Hematopoietic multipotent progenitor cell treated with erythropoietin and hydrocortisone succinate and interleukin-3 and kit ligand, for 6 days (in vitro differentiated cells): ENCODE results near the gene CYP2C9.
A peak's percentile ranks its signal among the peaks of the same experiment; 100 is the strongest.
"Not testable (repeated sequence)": the region's sequence is repeated elsewhere in the genome, so short reads cannot be mapped to it uniquely, and the experiment has no call there.

Experiments used
- DNase-seq: peaks from one replicate; pipeline ENCODE4 v3.0.0-alpha.2; 2015

Gene CYP2C9

GRCh38 chr10:94938383-94938782 is at the start of gene CYP2C9:
CYP2C9 (plus strand) TSS chr10:94938658; CDS start chr10:94938683, 25 bp downstream.
- no peak for DNase-seq

- DNase-seq = no peak
Observed at GRCh38 chr10:94889123-94889522, 49.3 kb upstream of the CYP2C9 start.

- no peak for DNase-seq
Observed at GRCh38 chr10:94890264-94891022, 48.0 kb upstream of the CYP2C9 start.

DNA sequence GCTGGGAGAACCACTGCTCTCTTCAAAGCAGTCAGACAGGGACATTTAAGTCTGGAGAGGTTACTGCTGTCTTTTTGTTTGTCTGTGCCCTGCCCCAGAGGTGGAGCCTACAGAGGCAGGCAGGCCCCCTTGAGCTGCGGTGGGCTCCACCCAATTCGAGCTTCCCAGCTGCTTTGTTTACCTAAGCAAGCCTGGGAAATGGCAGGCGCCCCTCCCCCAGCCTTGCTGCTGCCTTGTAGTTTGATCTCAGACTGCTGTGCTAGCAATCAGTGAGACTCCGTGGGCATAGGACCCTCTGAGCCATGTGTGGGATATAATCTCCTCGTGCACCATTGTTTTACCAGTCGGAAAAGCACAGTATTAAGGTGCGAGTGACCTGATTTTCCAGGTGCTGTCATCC is 40.0 kb upstream of the CYP2C9 start:
- DNase-seq = not testable (repeated sequence)

- DNase-seq = no peak
Observed at GRCh38 chr10:94902080-94902479, 36.4 kb upstream of the CYP2C9 start.

DNA sequence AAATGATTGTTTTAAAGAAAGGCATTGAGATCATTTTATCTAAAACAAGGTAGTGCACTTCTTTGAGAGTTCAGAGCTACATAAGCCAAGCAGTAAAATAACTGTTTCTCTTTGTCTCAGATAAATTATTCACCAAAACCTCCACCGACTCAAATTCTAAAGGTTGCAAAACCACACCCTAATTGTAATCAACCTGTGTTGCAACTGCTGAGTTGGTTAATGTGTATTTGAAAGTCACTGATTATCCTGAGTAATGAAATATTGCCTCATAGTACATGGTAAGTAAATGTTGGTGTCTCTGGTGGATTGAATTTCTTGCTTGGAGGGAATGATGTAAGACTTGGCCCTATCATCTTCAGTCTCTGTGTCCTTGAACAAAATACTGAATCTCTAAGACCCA is 35.9 kb upstream of the CYP2C9 start:
- peak; percentile 5 for DNase-seq

DNA sequence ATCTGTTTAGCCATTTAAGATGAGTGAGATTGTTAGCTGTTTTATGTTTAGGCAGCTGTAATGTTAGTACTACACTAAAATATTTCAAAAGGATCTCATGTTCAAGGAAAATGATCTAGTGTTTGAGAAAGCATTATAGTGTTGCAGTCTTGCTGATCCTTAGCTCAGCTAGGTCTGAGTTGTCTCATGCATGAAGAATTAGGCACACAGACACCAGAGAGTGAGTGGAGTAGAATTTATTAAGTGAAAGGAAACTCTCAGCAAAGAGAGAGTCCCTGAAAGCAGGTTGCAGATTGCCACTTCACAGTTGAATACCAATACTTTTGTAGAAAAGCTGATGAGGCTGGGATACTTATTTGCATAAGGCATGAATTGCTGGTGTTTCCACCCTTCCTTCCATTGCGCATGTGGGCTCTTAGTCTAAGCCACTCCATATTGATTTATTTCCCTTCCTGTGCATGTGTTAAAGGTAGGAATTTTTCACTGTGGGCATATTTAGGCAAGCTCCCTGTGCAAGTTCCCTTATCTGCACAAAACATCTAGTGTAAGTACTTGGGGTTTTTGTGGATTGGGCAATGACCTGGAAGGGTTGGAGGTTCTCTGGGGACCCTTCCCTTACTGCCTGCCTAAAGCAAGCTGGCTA is 33.8 kb upstream of the CYP2C9 start:
- DNase-seq = not testable (repeated sequence)

- DNase-seq = no peak
Observed at GRCh38 chr10:94916423-94916822, 22.0 kb upstream of the CYP2C9 start.

DNA sequence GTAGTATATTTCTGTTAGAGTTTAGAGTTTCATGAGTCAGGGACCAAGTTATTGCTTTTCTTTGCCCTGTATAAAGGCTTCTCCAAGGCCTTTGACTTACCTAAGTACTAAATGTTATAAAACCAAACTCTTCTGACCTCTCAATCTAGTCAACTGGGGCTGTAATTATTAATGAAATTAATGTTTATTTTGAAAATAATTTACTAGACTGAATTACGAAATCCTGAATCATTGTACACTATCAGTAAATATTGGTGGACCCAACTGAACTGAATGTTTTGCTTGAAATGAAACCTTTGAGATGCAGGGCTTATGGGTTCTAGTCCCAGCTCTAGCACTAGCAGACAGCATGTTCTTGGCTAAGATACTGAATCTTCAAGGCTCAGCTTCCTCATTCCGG is 1.7 kb upstream of the CYP2C9 start:
- DNase-seq = no peak

- DNase-seq = not testable (repeated sequence)
Observed at GRCh38 chr10:94943432-94944103, 5.1 kb downstream of the CYP2C9 start.

DNA sequence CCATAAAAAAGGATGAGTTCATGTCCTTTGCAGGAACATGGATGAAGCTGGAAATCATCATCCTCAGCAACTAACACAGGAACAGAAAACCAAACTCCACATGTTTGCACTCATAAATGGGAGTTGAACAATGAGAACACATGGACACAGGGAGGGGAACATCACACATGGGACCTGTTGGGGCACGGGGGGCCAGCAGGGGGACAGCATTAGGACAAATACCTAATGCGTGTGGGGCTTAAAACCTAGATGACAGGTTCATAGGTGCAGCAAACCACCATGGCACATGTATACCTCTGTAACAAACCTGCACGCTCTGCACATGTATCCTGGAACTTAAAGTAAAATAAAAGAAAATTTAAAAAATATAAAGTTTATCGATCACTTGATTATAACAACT is 7.7 kb downstream of the CYP2C9 start:
- DNase-seq = not testable (repeated sequence)

DNA sequence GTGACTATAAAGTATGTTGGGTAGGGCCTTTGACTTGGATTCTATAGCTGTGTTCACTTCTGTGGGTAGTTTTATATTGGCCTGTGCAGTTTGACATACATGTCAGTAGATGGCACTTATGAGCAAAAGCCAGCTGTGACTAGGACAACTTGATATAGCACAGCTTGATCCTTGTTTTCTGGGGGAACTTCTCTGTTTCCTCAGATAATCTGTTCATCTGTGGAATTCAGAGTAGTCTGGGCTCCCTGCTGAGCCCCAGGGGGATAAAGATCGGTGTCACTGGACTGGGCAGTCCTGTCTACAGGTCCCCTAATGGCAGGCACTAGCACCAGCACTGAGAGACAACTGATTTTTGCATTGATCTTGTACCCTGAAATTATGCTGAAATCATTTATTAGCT is 25.4 kb downstream of the CYP2C9 start:
- DNase-seq = peak; percentile 61

DNA sequence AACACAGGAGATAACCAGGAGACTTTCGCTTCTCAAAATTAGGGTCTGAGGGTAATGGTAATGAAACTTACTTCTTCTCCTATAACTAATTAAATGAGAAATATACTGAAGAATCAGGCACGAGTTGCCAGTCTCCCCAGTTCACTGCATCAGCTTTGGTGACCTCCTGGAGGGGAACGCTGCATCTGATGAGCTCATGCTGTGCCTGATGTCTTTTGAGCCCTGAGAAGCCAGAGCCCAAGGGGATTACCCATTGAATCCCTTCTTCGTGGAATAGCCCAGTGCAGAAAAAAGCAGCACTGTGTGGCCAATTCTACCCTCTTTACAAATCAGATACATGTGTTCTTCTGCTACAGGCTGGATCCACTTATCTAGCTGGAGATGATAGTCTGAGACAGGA is 45.1 kb downstream of the CYP2C9 start:
- DNase-seq = no peak

DNA sequence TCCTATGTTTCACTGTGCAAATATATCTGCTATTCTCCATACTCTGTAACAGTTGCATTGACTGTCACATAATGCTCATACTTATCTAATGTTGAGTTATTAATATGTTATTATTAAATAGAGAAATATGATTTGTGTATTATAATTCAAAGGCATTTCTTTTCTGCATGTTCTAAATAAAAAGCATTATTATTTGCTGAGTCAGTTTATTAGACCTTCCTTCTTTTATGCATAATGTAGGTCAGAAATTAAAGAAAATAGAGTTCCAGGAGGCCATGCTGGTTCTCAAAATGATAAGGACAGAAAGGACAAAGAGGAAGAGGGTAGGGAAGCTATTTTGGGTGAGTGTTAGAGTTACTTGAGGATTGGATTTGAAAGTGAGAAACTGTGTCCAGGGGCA is 50.7 kb downstream of the CYP2C9 start:
- DNase-seq = no peak

- no peak for DNase-seq
Observed at GRCh38 chr10:94991243-94991888, 52.9 kb downstream of the CYP2C9 start.

GRCh38 chr10:94992811-94993210 is 54.4 kb downstream of the CYP2C9 start:
- no peak for DNase-seq

DNA sequence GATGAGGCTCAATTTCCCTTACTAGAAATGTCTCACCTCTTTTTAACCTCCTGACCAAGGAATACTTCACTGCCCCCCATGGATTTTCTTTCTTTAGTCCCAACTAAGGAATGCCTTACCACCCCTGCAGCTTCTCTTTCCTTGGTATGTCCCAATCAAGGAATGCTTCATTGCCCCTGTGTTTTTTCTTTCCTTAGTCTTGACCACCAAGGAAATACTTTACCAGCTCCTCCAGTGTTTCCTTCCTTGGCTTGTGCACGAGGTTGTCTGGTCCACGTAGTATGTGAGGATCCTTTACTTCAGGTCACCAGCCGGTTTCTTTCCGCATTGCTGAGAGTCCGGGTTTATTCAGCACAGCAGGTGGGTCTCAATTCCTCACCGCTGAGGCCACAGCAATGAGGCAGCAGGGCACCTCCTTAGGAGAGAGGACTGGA is 59.3 kb downstream of the CYP2C9 start:
- DNase-seq = no peak

DNA sequence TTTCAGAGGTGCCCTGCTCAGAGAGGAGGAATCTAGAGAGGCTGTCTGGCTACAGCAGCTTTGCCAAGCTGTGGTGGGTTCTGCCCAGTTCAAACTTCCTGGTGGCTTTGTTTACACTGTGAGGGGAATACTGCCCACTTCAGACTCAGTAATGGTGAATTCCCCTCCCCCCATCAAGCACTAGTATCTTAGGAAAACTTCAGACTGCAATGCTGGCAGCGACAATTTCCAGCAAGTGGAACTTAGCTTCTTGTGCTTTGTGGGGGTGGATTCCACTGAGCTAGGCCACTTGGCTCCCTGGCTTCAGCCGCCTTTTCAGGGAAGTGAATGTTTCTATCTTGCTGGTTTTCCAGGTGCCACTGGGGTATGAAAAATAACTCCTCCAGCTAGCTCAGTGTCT is 88.0 kb downstream of the CYP2C9 start:
- no peak for DNase-seq

DNA sequence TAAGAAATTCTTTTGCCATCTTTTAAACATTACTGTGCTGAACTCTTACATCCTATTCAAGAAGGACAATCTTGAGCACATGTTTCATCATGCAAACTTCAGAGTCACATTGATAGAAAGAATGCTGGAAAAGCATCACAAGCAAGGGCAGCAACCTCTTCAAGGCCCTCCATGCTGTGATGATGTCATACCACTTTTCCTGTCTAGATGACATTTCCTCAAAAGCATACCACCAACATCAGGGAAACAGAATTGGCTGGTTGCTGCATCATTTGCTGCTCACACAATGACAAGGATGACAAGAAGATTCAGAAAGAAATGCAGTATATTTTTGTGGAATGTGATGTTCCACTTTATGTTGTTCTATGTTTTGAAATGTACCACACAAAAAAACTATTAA is 93.2 kb downstream of the CYP2C9 start:
- DNase-seq = no peak

- DNase-seq = no peak
Observed at GRCh38 chr10:95034401-95034800, 95.9 kb downstream of the CYP2C9 start.

GRCh38 chr10:95035332-95036295 is 97.2 kb downstream of the CYP2C9 start:
- no peak for DNase-seq

DNA sequence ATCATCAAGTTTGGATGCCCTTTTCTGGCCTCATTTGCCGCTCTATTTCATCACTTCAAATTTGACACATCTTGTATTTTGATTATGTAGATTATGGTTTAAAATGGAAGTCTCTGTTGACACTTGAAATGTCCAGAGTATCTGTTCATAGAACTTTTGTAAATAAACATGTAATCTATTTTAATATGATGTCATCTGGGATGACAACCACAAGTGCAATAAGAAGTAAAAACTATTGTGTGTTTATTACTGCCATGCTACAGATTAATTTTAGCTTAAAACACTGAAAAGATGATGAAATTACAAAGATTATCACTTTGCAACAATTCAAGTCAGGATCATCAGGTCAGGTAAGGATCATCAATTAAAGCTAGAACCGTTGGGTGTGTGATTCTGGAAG is 100.8 kb downstream of the CYP2C9 start:
- DNase-seq = no peak
